NCI-H748 treated with DMSO at 0.1 percent for 48 hours (cell line): ENCODE data around the gene SRC.

ENCODE experiments used
- DNase-seq: peaks from one replicate; lab custom pipeline; 2025; lab: John Stamatoyannopoulos, UW

Gene SRC

GRCh38 chr20:37396416-37397075, 50.6 kb downstream of the SRC start:
- peak; percentile 29 for DNase-seq

GRCh38 chr20:37397076-37397953, 51.4 kb downstream of the SRC start:
- no peak for DNase-seq

DNA sequence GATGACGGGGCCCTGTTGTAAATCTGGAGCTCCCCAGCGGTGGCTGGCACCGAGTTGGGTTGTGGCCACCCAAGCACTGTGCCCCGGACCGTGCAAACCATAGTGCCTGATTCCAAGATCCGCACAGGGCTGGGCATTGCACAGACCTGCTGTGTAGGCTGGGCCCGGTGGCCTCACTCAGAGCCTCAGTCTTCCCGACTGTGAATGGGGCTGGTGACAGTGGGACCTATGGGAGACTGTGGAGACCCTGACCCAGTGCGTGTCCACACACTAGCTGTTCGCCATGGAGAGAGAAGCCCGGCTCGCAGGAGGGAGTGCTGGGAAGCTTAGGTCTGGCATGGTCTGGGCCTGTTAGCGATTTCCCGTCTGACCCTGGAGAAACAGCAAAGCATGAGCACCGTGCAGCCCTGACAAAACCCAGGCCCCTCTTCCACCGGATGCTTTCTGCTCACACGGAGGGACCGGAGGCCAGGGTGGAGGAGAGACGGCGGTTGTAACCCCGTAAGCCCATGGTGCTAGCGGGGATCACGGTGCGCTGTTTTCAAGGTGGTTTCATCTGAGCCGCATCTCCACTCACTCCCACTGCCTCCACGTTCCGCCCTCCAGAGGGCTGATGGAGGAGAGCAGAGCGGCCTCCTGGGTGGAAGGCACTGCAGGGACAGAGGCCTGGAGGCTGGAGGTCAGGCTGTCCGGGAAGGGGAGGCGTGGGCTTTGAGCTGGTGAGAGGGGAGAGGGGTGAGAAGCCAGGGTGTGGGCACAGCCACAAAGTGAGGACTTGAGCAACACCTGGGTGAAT, 52.2 kb downstream of the SRC start:
- DNase-seq: no peak

- DNase-seq: no peak
Measured at GRCh38 chr20:37398750-37399621, 53.0 kb downstream of the SRC start.

DNA sequence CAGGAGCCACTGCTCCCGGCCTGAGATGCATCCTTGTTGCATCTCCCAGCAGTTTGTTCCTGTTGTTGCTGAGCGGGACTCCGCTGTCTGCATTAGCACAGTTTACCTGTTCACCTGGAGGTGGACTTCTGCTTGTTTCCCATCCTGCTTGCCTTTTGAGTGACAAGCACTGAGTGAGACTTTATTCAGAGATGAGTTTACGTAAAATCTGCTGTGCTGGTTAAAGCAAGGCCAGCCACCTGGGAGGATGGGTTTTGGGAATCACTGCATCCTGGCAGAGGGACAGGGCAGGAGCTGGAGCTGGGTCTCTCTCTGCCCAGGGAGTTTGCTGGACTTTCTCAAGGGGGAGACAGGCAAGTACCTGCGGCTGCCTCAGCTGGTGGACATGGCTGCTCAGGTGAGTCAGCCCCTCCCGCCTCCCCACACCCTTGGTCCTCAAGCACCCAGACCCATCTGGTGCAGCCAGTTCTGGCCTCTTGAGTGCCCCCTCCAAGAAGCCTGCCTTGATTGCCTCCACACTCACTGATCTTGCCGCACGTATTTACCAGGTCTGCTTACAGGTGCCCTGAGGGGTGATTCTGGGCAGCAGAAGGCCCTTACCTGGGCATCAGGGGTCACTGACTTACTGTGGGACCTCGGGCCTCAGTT, 55.5 kb downstream of the SRC start:
- no peak for DNase-seq

- no peak for DNase-seq
Measured at GRCh38 chr20:37401930-37402675, 56.2 kb downstream of the SRC start.

DNA sequence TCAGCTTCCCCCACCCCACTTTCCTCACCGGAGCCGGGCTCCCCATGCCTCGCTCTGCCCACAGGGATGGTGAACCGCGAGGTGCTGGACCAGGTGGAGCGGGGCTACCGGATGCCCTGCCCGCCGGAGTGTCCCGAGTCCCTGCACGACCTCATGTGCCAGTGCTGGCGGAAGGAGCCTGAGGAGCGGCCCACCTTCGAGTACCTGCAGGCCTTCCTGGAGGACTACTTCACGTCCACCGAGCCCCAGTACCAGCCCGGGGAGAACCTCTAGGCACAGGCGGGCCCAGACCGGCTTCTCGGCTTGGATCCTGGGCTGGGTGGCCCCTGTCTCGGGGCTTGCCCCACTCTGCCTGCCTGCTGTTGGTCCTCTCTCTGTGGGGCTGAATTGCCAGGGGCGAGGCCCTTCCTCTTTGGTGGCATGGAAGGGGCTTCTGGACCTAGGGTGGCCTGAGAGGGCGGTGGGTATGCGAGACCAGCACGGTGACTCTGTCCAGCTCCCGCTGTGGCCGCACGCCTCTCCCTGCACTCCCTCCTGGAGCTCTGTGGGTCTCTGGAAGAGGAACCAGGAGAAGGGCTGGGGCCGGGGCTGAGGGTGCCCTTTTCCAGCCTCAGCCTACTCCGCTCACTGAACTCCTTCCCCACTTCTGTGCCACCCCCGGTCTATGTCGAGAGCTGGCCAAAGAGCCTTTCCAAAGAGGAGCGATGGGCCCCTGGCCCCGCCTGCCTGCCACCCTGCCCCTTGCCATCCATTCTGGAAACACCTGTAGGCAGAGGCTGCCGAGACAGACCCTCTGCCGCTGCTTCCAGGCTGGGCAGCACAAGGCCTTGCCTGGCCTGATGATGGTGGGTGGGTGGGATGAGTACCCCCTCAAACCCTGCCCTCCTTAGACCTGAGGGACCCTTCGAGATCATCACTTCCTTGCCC, 57.4 kb downstream of the SRC start:
- no peak for DNase-seq

DNA sequence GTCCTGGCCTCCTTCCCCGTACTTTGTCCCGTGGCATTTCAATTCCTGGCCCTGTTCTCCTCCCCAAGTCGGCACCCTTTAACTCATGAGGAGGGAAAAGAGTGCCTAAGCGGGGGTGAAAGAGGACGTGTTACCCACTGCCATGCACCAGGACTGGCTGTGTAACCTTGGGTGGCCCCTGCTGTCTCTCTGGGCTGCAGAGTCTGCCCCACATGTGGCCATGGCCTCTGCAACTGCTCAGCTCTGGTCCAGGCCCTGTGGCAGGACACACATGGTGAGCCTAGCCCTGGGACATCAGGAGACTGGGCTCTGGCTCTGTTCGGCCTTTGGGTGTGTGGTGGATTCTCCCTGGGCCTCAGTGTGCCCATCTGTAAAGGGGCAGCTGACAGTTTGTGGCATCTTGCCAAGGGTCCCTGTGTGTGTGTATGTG, 58.5 kb downstream of the SRC start:
- no peak for DNase-seq

- no peak for DNase-seq
Measured at GRCh38 chr20:37405351-37405897, 59.5 kb downstream of the SRC start.

DNA sequence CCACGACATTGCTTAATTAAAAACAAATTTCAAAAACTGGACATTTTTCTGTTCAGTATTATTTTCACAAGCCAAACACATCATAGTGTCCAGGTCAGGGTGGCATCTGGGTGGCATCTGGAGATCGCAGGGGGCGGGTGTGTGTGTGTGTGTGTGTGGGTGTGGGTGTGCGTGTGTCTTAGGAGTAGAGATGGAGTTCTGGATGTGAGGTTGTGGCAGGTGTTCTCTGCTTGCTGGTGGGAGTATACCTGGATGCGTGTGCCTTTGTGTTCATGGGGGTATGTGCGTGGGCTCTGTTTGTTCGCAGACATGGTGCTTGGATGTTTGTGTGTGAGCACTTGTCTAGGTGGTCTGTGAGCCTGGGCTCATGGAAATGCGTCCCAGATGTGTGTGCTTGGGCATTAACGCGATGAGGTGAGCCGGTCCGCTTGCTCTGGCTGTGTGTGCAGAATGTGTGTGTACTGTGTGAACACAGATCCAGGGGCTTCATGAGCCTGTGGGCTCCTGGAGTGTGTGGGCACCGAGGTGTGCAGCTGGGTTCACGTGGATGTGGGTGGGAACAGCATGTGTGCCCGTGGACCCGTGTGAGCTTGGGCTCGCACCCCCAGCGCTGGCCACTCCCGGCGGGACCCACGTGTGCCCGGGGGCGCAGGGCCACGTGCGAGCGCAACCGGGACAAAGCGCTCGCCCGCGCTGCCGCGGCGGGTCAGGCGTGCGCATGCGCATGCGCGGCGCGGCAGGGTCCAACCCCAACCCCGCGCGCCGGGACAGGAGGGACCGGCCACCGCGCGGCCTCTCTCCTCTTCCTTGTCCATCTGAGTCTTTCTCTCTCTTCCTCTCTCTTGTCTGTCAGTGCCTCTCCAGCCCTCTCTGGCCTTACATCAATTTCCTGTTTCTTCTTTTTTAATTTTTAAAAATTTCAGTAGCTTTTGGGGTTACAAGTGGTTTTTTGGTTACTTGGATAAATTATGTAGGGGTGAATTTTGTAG, 60.4 kb downstream of the SRC start:
- DNase-seq: no peak

DNA sequence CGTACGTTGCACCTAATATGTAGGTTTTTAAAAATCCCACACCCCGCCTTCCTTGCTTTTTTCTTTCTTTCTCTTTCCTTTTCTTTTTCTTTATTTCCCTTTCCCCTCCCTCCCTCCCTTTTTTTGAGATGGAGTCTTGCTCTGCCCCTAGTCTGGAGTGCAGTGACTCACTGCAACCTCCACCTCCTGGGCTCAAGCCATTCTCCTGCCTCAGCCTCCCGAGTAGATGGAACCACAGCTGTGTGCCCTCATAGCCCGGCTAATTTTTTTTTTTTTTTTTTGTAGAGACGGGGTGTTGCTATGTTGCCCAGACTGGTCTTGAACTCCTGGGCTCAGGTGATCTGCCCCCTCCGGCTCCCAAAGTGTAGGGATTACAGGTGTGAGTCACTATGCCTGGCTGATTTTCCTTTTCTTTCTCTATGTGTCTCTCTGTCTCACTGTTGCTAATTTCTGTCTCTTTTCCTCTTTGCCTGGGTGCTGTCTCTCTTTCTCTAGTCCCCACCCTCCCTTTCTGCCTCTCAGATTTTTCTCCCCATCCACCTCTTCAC, 61.2 kb downstream of the SRC start:
- DNase-seq: no peak

DNA sequence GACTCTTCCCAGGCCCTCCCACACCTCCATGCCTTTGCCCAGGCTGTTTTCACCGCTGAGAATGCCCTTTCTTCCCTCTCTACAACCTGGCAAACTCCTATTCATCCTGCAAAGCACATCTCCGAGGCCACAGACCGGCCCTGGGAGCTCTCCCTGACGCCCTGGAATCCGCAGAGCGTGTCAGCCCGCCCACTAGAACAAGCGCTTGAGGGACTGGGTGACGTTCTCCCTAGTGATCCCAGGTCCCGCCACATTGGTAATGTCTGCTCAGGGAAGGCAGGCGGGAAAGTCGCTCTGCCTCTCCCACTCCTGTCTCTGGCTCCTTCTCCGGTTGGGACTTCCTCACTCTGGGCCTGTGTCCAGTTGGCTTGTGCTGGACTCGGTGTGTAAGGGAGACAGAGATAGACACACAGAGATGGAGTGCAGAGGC, 61.6 kb downstream of the SRC start:
- no peak for DNase-seq

DNA sequence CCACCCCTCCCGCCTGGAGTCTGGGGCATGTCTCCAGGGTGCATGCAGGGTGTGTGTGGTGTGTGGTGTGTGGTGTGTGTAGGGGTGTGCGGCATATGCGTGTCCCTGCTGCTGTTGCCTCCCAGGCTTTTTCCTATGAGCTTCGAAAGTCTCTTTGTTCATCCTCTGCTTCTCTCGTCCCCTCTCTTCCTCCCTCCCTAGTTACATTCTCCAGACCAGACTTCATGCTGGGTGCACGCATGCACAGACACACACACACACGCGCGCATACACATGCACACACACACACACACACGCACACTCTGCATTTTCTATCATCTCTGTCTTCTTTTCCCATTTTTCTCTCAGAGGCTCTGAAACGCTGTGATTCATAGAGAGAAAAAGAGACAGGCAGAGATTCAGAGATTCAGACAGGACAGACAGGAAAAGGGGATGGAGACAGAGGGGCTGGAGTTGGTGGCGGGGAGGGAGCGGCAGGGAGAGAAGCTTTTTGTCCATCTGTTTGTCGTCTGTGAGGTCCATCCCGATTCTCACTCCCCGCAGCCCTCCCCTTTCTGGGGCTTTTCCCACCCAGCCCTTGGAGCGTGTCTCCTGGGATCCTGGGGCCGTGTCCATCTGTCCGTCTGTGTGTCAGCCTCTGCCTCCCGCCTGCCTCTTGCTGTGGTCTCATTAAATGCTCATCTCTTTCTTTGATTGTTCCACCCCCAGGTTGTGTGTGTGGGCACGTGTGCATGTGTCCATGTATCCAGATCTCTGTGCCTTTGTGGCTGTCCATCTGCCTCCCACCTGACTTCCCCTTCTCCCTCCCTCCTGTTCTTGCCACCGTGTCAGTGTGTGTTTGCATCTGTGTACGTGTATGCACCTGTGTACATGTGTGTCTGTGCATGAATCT, 62.6 kb downstream of the SRC start:
- DNase-seq: peak; percentile 37

DNA sequence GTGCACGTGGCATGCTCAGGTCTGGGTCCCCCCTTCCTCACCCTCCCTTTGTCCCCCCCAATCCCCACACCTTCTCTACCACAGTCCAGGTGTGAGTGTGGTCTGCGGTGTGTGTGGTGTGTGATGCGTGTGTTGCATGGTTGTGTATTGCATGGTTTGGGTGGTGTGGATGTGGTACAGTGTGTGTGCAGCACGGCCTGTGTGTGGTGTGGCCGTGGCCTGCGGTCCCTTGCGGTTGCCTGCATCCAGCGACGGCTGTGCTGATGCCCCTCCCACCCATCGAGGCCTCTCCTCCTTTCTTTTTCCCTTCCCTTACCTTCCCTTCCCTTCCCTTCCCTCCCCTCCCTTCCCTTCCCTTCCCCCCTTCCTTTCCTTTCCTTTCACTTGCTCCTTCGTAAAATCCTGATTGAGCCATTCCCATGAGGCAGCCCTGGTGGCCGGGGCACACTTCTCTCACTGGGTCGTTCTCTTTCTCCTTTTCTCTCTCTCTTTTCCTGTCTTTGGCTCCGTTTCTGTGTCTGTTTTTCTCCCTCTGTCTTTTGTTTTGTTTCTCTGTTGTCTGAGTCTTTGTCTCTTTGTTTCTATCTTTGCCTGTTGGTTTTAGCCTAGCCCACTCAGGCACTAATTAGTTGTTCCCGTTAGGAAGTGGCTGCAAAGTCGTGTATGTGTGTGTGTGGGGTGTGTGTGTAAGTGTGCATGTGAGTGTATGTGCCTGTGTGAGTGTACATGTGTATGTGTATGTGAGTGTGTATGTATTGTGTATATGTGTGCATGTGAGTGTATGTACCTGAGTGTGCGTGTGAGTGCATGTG, 65.7 kb downstream of the SRC start:
- no peak for DNase-seq

GRCh38 chr20:37413023-37413334, 67.0 kb downstream of the SRC start:
- DNase-seq: no peak

- no peak for DNase-seq
Measured at GRCh38 chr20:37413379-37413778, 67.4 kb downstream of the SRC start.
